ENCODE measurements around the gene NOCT.
"Not testable (repeated sequence)": the region's sequence is repeated elsewhere in the genome, so short reads cannot be mapped to it uniquely, and the experiment has no call there.

Gene NOCT, protein sequence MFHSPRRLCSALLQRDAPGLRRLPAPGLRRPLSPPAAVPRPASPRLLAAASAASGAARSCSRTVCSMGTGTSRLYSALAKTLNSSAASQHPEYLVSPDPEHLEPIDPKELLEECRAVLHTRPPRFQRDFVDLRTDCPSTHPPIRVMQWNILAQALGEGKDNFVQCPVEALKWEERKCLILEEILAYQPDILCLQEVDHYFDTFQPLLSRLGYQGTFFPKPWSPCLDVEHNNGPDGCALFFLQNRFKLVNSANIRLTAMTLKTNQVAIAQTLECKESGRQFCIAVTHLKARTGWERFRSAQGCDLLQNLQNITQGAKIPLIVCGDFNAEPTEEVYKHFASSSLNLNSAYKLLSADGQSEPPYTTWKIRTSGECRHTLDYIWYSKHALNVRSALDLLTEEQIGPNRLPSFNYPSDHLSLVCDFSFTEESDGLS

DNA sequence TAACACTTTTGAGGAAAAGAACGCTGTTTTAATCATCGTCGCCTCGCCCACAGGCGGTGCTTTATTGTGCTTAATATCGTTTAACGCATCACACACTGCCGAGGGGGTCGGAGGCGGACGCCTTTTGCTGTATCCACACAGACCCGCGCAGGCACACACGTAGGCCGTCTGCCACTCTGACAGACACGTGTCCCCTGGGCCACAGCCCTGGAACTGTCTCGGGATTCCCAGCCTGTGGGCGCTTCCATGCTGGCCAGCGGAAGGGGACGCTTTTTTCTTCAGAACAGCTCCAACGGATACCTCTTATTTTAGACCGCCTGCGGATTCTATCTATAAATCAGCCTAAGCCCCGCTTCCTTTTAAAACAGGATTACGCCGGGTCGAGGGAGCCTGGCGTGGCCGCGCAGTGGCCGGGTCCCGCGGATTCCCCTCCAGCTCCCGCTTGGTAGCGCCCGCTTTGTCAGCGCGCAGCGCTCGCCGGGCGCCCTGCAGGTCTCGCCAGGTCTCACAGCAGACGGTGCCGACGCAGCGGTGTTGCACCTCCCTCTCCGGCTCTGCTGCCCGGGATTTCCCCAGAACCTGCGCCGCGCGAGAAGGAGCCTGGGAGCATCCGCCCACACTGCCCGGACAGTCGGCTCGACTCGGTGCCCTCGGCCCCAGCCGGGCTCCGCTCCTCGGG lies at the start of gene NOCT:
NOCT (plus strand) TSS at position 513 of the 679 bp plus-strand sequence. CDS start 201 bp downstream, outside the sequence.
- H3K4me3 ChIP-seq (ENCODE audit: low read depth, low read length) = peak within 1 kb of the TSS; percentile 77

DNA sequence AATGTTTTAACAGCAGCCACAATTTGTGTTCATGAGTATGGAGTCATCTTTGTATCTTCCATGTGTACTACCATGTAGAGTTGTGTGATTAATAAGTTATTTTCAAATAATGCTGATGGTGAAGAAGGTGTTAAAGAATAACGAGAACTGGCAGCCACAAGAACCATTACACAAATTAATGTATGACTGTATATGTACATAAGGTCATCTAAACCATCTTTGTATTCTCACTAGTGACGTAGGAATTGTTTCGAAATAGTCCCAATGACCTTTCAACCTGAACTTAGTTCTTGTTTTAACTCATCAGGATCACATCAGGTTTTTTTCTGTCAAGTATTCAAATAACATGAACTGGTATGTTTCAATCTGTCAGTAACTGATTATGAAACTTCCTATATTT lies 48.3 kb upstream of the NOCT start:
- no peak overlapping the region for H3K4me3 ChIP-seq (ENCODE audit: low read depth, low read length)

- H3K4me3 ChIP-seq (ENCODE audit: low read depth, low read length) = no peak overlapping the region
Measured at GRCh38 chr4:138972956-138973801, 42.4 kb upstream of the NOCT start.

- H3K4me3 ChIP-seq (ENCODE audit: low read depth, low read length) = no peak overlapping the region
Measured at GRCh38 chr4:138975225-138975624, 40.4 kb upstream of the NOCT start.

- H3K4me3 ChIP-seq (ENCODE audit: low read depth, low read length) = no peak overlapping the region
Measured at GRCh38 chr4:138976526-138976925, 39.1 kb upstream of the NOCT start.

- no peak overlapping the region for H3K4me3 ChIP-seq (ENCODE audit: low read depth, low read length)
Measured at GRCh38 chr4:138977524-138977923, 38.1 kb upstream of the NOCT start.

GRCh38 chr4:138978028-138978585 lies 37.5 kb upstream of the NOCT start:
- H3K4me3 ChIP-seq (ENCODE audit: low read depth, low read length) = no peak overlapping the region

GRCh38 chr4:138978600-138978999 lies 37.0 kb upstream of the NOCT start:
- H3K4me3 ChIP-seq (ENCODE audit: low read depth, low read length) = no peak overlapping the region

- H3K4me3 ChIP-seq (ENCODE audit: low read depth, low read length) = no peak overlapping the region
Measured at GRCh38 chr4:138979742-138980141, 35.8 kb upstream of the NOCT start.

GRCh38 chr4:138981930-138982390 lies 33.6 kb upstream of the NOCT start:
- H3K4me3 ChIP-seq (ENCODE audit: low read depth, low read length) = no peak overlapping the region

DNA sequence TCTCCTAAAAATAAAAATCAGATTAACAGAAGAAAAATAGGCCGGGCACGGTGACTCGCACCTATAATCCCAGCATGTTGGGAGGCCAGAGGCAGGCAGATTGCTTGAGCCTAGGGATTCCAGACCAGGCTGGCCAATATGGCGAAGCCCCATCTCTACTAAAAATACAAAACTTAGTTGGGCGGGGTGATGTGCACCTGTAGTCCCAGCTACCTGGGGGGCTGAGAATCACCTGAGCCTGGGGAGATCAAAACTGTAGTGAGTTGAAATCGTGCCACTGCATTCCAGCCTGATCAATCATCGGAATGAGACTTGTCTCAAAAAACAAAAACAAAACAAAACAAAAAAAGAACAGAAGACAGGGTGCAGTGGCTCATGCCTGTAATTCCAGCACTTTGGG lies 32.8 kb upstream of the NOCT start:
- H3K4me3 ChIP-seq (ENCODE audit: low read depth, low read length) = no peak overlapping the region

DNA sequence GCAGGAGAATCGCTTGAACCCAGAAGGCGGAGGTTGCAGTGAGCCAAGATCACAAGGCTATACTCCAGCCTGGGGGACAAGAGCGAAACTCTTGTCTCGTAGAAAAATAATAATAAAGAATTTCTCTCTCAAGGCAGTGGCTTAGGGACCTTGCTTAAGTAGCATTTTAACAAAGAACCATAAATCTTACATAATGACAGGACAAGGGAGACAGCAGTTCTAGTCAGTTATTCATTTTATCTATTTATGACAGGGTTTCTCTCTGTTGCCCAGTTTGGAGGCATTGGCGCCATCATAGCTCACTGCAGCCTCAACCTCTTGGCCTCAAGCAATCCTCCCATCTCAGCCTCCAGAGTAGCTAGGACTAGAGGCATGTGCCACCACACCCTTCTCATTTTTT lies 31.9 kb upstream of the NOCT start:
- no peak overlapping the region for H3K4me3 ChIP-seq (ENCODE audit: low read depth, low read length)

- no peak overlapping the region for H3K4me3 ChIP-seq (ENCODE audit: low read depth, low read length)
Measured at GRCh38 chr4:138984647-138985046, 30.9 kb upstream of the NOCT start.

- H3K4me3 ChIP-seq (ENCODE audit: low read depth, low read length) = no peak overlapping the region
Measured at GRCh38 chr4:138992676-138993075, 22.9 kb upstream of the NOCT start.

- H3K4me3 ChIP-seq (ENCODE audit: low read depth, low read length) = no peak overlapping the region
Measured at GRCh38 chr4:138996090-138996489, 19.5 kb upstream of the NOCT start.

GRCh38 chr4:138999666-139000065 lies 15.9 kb upstream of the NOCT start:
- no peak overlapping the region for H3K4me3 ChIP-seq (ENCODE audit: low read depth, low read length)

- not testable (repeated sequence) for H3K4me3 ChIP-seq (ENCODE audit: low read depth, low read length)
Measured at GRCh38 chr4:139000134-139000533, 15.4 kb upstream of the NOCT start.

DNA sequence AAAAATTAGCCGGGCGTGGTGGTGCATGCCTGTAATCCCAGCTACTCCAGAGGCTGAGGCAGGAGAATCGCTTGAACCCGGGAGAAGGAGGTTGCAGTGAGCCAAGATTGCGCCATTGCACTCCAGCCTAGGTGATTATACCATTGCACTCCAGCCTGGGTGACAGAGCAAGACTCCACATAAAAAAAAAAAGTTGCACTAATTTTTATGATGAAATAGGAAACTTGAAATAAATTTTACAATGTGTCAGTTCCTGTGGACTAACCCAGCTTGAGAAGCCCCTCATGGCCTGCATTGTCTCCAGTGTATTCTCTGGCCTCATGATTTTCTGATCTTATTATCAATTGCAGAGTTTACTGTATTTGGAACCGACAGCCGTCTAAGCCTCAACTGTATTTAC lies 14.2 kb upstream of the NOCT start:
- not testable (repeated sequence) for H3K4me3 ChIP-seq (ENCODE audit: low read depth, low read length)

DNA sequence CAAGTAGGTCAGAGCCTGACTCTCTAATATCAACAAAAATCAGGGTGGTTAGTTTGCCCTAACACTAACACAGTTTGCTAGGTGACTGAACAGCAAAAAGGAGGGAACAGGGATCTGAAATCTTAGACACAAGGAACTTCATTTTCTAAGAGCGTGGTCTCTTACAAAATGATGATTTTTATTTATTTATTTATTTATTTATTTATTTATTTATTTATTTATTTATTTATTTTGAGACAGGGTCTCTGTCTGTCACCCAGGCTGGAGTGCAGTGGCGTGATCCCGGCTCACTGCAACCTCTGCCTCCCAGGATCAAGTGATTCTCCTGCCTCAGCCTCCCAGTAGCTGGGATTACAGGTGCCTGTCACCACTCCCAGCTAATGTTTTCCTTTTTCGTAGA lies 11.9 kb upstream of the NOCT start:
- not testable (repeated sequence) for H3K4me3 ChIP-seq (ENCODE audit: low read depth, low read length)

- no peak overlapping the region for H3K4me3 ChIP-seq (ENCODE audit: low read depth, low read length)
Measured at GRCh38 chr4:139005774-139006173, 9.8 kb upstream of the NOCT start.

DNA sequence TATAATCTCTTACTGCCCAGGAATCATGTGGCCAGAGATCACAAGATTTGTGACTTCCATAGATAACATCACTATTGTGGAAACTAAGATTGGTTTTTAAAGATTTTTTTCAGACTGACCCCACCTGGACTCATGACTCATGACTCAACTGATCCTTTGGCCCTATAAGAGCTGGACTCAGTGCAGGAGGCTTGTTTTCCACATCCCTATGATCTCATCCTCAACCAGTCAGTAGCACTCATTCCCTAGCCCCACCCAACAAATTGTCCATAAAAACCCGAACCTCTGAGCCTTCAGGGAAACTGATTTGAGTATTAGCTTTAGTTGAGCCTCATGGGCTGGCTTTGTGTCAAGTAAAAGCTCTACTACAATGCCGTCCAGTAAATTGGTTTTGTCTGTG lies 7.9 kb upstream of the NOCT start:
- H3K4me3 ChIP-seq (ENCODE audit: low read depth, low read length) = no peak overlapping the region

All from iPS-11a (cell line).